Left lung (tissue), 10 donors: ENCODE results near the gene PTPRA. TPM values are rescaled to one million over a fixed set of nuclear protein-coding genes. Genes with fewer than 3 reads are reported as not detected.
A peak's percentile ranks its signal among the peaks of the same experiment; 100 is the strongest.

ENCODE experiments used
- ATAC-seq: fragments of 200-7000 bp; cut with Tn5 transposase; one replicate; pipeline ENCODE4 v1.9.1; 2020; ENCODE audit warnings: moderate library complexity
- DNase-seq, 4 donors: peaks; one replicate each; pipeline ENCODE4 v3.0.0-alpha.2; 2013 to 2020
- H3K27ac ChIP-seq, 2 donors: fragments of 200-600 bp; sonication (generic) in 1 of 2; one replicate each; pipeline versions ENCODE4 v1.5.0 to v1.8.0; 2020 to 2021
- H3K27me3 ChIP-seq, 2 donors: fragments of 200-600 bp; sonication (generic) in 1 of 2; one replicate each; pipeline versions ENCODE4 v1.5.0 to v1.8.0; 2020 to 2021
- H3K36me3 ChIP-seq, 2 donors: fragments of 200-600 bp; sonication (generic) in 1 of 2; one replicate each; pipeline versions ENCODE4 v1.5.0 to v1.8.0; 2020 to 2021
- H3K4me1 ChIP-seq, 2 donors: fragments of 200-600 bp; one replicate each; pipeline ENCODE4 v1.8.0; 2021
- H3K4me3 ChIP-seq, 2 donors: fragments of 200-600 bp; sonication (generic) in 1 of 2; one replicate each; pipeline versions ENCODE4 v1.5.0 to v1.8.0; 2020 to 2021; ENCODE audit warnings: mild to moderate bottlenecking in 1 of 2
- H3K9me3 ChIP-seq, 2 donors: fragments of 200-600 bp; sonication (generic) in 1 of 2; one replicate each; pipeline versions ENCODE4 v1.5.0 to v1.8.0; 2020 to 2021
- intact Hi-C, 2 donors: fragments of 100-400 bp; cut with DNase I; formaldehyde crosslinking; loops; one replicate each; pipeline versions ENCODE4 v1.11.2 to v1.14.2; 2022
- polyA plus RNA-seq, 6 donors: library from polyadenylated mRNA; unstranded; fragments of 120-200 nt; gene quantifications; one replicate each; pipeline ENCODE4 v1.2.1, GENCODE V29; 2013; ENCODE audit not compliant: insufficient read length in 6 of 6
- total RNA-seq, 2 donors: library from RNA; stranded (reverse); fragmentation: NEBNext Ultra II Directional; extraction: Animal tissue kit (Norgen Biotek cat#: 25700); gene quantifications; one replicate each; pipeline ENCODE4 v1.2.1, GENCODE V29; 2021
- TF ChIP-seq, protein P1 (sequence below), 2 donors: fragments of 200-600 bp; sonication (generic) in 1 of 2; IDR thresholded peaks; one replicate each; pipeline versions ENCODE4 v1.5.0 to v1.8.0; 2021; ENCODE audit warnings: antibody characterized with exemption in 2 of 2
- donor health status: DM: no; HTN: yes; CAD: no.
- donor health status: DM: no; HTN: no; CAD: no.

PTPRA gene
- total and polyA plus RNA-seq, 8 donors: 51.0 to 88.1 (median 78.6) TPM

DNA sequence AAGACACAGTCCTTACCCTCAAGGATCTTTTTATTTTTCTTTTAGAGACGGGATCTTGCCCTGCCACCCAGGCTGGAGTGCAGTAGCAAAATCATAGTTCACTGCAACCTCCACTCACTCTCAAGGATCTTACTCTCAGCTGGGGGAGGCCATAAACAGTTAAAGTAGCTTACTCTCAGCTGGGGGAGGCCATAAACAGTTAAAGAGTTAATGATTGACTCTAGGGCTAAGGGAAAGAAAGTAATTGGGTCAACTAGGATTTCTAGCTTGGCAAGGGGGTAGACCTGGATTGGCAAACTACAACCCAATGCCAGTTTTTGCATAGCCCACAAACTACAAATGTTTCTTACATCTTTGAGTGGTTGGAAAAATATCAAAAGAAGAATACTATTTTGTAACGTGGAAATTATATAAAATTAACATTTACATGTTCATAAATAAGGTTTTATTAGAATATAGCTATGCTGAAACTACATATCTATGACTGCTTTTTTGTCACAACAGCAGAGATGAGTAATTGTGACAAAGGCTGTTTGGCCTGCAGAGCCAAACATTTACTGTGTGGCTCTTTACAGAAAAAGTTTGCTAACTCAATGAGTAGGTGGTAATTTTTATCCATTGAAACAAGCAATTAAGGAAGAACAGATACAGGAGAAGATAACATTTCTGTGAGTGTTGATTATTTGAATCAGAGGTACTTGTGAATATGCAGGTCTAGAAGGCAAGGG is 46.4 kb downstream of the PTPRA start:
- H3K27me3 ChIP-seq: no peaks in the 10 kb centered on the region
- H3K27ac ChIP-seq: no peak overlapping the region
- intact Hi-C loops: no loop called here
- H3K4me1 ChIP-seq: peaks cover 0 to 28% of the 10 kb centered on the region in 2 donors
- no peaks in the 10 kb centered on the region for H3K9me3 ChIP-seq
- peaks cover 0 to 12% of the 10 kb centered on the region in 2 donors for H3K36me3 ChIP-seq
- no peak for DNase-seq
- TF ChIP-seq, protein P1, sequence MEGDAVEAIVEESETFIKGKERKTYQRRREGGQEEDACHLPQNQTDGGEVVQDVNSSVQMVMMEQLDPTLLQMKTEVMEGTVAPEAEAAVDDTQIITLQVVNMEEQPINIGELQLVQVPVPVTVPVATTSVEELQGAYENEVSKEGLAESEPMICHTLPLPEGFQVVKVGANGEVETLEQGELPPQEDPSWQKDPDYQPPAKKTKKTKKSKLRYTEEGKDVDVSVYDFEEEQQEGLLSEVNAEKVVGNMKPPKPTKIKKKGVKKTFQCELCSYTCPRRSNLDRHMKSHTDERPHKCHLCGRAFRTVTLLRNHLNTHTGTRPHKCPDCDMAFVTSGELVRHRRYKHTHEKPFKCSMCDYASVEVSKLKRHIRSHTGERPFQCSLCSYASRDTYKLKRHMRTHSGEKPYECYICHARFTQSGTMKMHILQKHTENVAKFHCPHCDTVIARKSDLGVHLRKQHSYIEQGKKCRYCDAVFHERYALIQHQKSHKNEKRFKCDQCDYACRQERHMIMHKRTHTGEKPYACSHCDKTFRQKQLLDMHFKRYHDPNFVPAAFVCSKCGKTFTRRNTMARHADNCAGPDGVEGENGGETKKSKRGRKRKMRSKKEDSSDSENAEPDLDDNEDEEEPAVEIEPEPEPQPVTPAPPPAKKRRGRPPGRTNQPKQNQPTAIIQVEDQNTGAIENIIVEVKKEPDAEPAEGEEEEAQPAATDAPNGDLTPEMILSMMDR (IDR thresholded peaks at IDR 0.05): no peak
- ATAC-seq: no peak
- no peak overlapping the region for H3K4me3 ChIP-seq

- no peaks in the 10 kb centered on the region for H3K27me3 ChIP-seq
- peaks cover 0 to 20% of the 10 kb centered on the region in 2 donors for H3K36me3 ChIP-seq
- no peak overlapping the region for H3K4me3 ChIP-seq
- no peaks in the 10 kb centered on the region for H3K9me3 ChIP-seq
- no peak for ATAC-seq
- peaks cover 0 to 28% of the 10 kb centered on the region in 2 donors for H3K4me1 ChIP-seq
- H3K27ac ChIP-seq: no peak overlapping the region
- TF ChIP-seq, protein P1 (IDR thresholded peaks at IDR 0.05): no peak
- intact Hi-C loops: no loop called here
- DNase-seq: no peak
Measured at GRCh38 chr20:2920473-2920872, 47.2 kb downstream of the PTPRA start.

DNA sequence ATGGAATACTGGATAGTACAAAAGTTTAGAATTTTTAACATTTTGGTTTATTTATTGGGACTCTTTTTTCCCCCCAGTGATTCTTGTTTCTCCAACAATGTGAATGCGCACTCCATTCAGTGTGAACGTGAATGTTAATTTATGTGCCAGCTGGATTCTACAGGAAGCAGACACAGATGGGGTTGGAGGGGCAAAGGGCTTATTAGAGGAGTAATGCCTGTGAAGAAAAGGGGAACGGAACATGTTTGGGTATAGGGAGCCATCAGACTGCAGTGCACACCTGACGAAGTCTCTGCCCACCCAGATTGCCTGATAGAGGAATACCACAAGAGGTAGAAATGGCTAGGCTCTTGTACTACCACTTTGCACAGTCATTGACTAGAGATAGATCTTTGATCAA is 48.2 kb downstream of the PTPRA start:
- DNase-seq: no peak
- intact Hi-C loops: no loop called here
- Histone ChIP-seq H3K4me1 (peaks cover 0 to 21% of the 10 kb centered on the region in 2 donors), H3K9me3 (no peaks in the 10 kb centered on the region), H3K27ac (no peak overlapping the region), H3K27me3 (no peaks in the 10 kb centered on the region), H3K36me3 (peaks cover 0 to 22% of the 10 kb centered on the region in 2 donors), H3K4me3 (no peak overlapping the region)
- no peak for ATAC-seq
- TF ChIP-seq, protein P1 (IDR thresholded peaks at IDR 0.05): no peak

GRCh38 chr20:2922957-2923356 is 49.7 kb downstream of the PTPRA start:
- DNase-seq (no peak), ATAC-seq (peak; percentile 70)
- peaks cover 0 to 22% of the 10 kb centered on the region in 2 donors for H3K36me3 ChIP-seq
- TF ChIP-seq, protein P1 (IDR thresholded peaks at IDR 0.05): no peak
- intact Hi-C loops: no loop called here
- no peak overlapping the region for H3K4me3 ChIP-seq
- no peak overlapping the region for H3K27ac ChIP-seq
- H3K27me3 ChIP-seq: no peaks in the 10 kb centered on the region
- no peaks in the 10 kb centered on the region for H3K9me3 ChIP-seq
- peaks cover 0 to 7% of the 10 kb centered on the region in 2 donors for H3K4me1 ChIP-seq

DNA sequence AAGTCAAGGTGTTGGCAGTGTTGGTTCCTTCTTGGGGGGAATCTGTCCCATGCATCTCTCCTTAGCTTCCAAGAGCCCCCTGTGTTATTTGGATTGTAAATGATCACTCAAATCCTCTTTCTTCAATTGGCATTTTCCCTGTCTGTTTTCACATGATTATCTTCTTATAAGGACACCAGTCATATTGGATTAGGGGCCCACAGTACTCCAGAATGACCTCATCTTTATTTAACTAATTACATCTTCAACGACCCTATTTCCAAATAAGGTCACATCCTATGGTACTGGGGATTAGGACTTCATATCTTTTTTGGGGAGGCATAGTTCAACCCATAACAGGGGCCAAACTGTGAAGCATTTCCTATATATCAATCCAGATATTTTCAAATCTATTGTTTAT is 57.3 kb downstream of the PTPRA start:
- Histone ChIP-seq H3K27ac (no peak overlapping the region), H3K27me3 (no peaks in the 10 kb centered on the region), H3K9me3 (no peaks in the 10 kb centered on the region), H3K4me3 (no peak overlapping the region), H3K4me1 (no peaks in the 10 kb centered on the region), H3K36me3 (peaks cover 0 to 7% of the 10 kb centered on the region in 2 donors)
- intact Hi-C loops: no loop called here
- ATAC-seq: no peak
- TF ChIP-seq, protein P1 (IDR thresholded peaks at IDR 0.05): no peak
- no peak for DNase-seq
